Putamen (tissue), 1 donor: ENCODE data around the gene SMIM3.
A peak's percentile ranks its signal among the peaks of the same experiment; 100 is the strongest.
"Not testable (repeated sequence)": the region's sequence is repeated elsewhere in the genome, so short reads cannot be mapped to it uniquely, and the experiment has no call there.

Experiments used
- DNase-seq: peaks from one replicate; pipeline ENCODE4 v3.0.0-alpha.2; 2016; ENCODE audit warnings: low spot score

SMIM3 gene

DNA sequence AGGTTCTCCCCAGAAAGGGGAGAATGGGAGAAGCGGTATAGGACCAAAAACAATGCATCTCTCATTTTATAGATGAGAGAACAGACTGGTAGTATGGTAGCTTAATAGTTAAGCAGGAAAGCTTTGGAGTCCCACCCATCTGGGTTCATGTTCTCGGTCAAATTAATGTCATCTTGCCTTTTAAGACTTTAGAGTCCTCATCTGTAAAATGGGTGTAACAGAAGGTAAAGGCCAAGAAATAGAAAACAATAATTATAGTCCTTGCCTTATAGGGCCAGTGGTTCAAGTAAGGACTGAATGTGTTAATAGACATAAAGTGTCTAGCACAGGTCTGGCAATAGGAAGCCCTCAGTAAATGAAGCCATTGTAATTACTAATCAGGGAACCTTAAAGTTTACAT is 16.4 kb downstream of the SMIM3 start:
- no peak for DNase-seq

DNA sequence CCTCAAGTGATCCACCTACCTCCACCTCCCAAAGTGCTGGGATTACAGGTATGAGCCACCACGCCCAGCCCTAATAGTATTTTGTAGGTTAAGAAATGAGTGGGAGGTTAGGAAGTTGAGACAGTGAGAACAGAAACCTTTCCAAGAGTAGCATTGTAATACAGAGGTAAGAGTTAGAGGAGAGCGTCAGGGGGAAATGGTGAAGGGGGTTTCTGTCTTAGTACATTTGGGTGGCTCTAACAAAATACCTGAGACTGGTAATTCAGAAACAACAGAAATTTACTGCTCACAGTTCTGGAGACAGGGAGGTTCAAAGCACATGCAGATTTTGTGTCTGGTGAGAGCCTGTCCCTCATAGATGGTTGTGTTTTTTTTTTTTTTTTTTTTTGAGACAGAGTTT is 18.8 kb downstream of the SMIM3 start:
- DNase-seq: no peak

DNA sequence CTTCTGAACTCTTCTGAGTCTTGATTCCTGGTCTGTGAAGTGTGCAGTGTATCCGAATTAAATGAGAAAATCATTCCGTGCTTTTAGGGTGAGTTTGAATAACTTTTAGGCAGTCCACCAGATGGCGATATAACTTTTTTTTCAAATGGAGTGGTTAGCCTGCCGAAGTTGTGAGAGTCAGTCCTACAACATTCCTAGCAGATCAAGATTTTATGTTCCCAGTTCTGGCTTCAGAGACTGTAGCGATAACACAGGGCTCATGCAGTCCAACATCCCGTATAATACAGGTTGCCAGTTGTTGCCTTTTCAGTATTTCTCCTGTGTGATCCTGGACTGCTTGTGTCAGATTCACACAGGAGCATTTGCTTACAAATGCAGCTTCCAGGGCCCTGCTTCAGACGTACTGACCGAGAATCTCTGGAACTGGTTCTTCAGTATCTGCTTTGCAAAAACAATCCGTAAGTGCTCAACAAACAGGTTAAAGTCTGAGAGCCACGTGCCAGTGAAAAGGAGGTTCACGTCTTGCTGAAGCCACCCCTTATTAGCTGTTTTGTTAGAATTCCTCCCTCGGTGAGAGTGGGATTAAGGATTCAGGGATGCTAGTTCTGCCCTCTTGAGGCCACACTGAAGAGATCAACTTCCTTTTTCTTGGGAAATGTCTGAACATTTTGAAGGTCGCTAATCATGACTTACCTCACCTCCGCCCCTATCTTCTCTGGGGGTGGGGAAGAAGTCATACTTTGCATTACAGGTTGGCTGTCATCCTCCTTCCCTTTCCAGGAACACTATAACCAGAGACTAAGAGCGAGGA is 22.8 kb downstream of the SMIM3 start:
- DNase-seq: peak; percentile 40

DNA sequence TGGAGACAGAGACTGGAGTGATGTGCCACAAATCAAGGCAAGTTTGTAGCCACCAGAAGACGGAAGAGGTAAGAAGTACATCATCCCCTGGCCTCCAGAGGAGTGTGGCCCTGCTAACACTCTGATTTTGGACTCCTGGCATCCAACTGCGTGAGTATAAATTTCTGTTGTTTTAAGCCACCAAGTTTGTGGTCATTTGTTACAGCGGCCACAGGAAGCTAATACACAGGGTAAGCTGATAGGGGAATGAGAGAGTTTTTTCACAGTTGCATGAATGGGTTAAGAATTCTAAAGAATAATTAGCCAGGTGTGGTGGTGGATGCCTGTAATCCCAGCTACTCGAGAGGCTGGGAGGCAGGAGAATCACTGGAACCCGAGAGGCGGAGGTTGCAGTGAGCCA is 25.8 kb downstream of the SMIM3 start:
- no peak for DNase-seq

DNA sequence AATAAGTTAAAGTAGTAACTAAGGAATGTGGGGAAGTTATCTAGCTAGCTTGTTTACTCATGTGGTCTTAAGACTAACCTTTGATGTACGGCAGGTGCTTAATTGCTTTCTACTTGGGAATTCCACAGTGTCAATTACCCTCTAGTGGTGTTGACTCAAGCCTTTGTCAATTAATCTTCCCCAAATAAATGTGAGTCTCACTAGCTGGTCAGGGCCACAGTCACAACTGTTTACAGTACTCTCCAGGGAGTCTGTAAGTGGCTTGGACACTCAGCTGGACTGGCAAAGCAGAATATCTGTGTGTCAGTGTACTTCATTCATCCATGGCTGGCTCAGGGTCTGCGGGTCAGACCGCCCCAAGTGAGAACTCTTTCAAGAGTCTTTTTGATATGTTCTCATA is 30.8 kb downstream of the SMIM3 start:
- no peak for DNase-seq

DNA sequence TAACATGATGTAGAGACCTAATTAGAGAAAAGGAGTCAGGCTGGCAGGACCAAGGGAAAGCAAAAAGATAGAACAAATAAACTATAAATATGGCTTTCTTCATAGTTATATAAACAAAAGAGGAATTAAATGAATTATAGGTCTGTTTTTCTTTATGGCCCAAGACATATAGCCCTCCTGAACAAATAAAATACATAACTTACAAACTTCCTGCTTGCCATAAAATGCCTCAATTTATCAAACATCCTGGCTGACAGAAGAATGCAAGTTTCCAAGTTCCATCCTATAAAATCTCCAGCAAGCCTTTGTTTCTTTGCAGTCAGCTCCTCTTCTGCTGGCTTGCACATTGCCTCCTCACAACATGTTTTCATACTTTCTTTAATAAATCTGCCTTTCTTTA is 36.5 kb downstream of the SMIM3 start:
- no peak for DNase-seq

DNA sequence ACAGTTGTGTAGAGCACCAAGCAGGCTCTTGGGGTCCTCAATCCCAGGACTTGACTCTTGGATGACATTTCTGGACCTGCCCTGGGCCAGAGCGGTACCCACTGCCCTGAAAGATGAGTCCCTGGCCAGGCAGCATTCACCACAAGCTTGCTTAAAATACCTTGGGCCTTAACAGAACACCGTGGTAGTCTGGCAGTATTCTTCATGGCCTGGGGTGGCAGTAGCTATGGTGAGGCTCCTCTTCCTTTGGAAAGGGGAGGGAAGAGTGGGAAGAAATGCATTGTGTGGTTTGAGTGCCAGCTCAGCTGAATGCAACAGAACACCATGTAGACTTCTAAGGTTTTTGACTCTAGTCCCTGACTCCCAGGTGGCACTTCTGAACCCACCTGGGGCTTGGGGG is 38.4 kb downstream of the SMIM3 start:
- DNase-seq: no peak

DNA sequence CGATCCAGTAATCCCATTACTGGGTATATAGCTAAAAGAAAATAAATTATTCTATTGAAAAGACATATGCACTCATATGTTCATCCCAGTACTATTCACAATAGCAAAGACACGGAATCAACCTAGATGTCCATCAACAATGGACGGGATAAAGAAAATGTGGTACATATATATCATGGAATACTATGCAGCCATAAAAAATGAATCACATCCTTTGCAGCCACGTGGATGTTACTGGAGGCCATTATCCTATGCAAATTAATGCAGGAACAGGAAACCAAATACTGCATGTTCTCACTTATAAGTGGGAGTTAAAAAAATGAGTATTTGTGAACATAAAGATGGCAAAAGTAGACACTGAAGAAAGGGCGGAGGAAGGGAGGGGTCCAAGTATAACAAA is 51.2 kb downstream of the SMIM3 start:
- DNase-seq: no peak

DNA sequence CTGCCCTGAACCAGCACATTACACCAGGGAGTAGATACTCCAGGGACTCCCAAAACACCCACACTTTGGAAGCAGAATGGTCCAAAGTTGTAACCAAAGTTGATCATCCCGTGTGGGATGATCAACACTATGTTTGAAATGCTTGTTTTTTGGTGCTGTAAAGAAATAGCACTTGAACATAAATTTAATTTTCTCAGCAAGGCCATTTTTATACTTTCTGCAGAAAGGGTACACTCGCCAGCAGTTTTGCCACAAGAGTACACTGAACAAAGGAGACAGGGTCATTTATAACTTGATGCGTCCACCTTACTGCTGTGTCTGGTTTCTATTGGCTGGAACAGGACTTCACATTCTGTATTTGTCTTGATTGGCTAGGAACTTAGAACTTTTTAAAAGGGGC is 53.3 kb downstream of the SMIM3 start:
- DNase-seq: not testable (repeated sequence)

DNA sequence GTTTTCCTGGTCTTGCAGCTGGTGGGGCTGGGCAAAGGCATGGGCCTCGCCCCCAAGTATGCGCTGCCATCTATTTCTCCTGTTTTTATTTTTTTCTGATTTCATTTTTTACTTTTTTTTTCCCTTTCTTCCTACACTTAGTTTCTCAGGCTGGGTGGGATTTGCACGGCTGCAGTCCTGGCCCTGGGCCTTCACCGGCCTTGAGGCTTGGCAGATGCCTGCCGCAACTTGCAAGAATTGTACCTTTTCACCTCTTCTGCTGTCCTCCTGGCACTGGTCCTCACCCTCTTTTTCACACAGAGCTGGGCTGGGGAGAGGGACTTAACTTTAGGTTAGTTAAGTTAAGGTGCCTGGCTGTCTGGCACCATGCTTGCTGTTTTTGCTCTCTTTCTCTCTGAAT is 57.5 kb downstream of the SMIM3 start:
- no peak for DNase-seq

DNA sequence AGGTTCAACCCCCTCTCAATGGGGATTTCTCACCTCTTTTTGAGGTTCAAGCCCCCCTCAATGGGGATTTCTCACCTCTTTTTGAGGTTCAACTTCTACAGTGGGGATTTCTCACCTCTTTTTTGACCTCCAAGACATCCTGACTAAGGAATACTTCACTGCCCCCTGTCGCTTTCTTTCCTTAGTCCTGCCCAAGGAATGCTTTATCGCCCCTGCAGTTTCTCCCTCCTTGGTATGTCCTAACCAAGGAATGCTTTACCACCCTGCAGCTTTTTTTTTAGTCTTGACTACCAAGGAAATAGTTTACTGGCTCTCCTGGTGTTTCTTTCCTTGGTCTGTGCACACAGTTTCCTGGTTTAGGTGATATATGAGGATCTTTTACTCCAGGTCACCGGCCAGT is 58.1 kb downstream of the SMIM3 start:
- DNase-seq: no peak

DNA sequence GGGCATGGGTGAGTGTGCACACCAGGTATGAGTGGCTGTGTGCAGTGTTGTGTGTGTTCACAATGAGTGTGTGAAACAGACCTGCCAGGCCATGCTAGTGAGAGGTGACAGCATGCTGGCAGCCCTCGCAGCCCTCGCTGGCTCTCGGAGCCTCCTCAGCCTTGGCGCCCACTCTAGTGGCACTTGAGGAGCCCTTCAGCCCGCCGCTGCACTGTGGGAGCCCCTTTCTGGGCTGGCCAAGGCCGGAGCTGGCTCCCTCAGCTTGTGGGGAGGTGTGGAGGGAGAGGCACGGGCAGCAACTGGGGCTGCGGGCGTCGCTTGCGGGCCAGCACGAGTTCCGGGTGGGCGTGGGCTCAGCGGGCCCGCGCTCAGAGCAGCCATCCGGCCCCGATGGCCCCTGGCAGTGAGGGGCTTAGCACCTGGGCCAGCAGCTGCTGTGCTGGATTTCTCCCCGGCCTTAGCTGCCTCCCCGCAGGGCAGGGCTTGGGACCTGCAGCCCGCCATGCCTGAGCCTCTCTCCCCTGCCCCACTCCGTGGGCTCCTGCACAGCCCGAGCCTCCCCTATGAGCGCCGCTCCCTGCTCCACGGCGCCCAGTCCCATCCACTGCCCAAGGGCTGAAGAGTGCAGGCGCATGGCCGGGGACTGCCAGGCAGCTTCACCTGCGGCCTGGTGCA is 66.8 kb downstream of the SMIM3 start:
- DNase-seq: not testable (repeated sequence)

DNA sequence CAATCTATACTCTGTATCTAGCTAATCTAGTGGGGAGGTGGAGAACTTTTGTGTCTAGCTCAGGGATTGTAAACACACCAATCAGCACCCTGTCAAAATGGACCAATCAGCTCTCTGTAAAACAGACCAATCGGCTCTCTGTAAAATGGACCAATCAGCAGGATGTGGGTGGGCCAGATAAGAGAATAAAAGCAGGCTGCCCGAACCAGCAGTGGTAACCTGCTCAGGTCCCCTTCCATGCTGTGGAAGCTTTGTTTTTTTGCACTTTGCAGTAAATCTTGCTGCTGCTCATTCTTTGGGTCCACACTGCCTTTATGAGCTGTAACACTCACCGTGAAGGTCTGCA is 67.7 kb downstream of the SMIM3 start, which contains the start of gene IRGM:
Gene IRGM, plus strand, starts transcription at position 214 of the 346 bp plus-strand sequence. CDS start 1,603 bp downstream, outside the sequence.
- not testable (repeated sequence) for DNase-seq
